ENCODE results near the gene CXCR4.
"Not testable (repeated sequence)": the region's sequence is repeated elsewhere in the genome, so short reads cannot be mapped to it uniquely, and the experiment has no call there.

CXCR4 gene

DNA sequence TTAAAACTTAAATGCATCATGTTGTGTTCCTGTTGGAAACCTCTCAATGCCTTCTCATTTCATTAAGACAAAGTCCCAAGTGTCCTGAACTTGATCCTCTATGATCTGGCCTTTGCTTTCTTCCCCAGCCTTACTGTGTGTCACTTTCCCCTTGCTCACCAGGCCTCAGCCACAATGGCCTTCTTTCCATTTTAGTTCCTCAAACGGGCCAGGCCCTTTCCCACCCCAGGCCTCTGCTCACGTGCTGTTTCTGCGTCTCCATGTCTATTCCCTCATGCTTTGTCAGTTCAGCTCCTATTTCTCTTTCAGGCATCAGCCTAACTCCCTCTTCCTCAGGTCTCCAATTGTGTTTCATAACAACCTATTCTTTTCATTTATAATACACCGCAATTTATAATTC is 19.5 kb downstream of the CXCR4 start:
- no peaks in the 10 kb centered on the region for H3K9me3 ChIP-seq
- no peak overlapping the region for H3K4me3 ChIP-seq (ENCODE audit: low read depth, low read length)
- H3K4me1 ChIP-seq, result no peaks in the 10 kb centered on the region
- H3K27me3 ChIP-seq, result no peaks in the 10 kb centered on the region
- DNase-seq, result no peak
- TF ChIP-seq, protein P1, sequence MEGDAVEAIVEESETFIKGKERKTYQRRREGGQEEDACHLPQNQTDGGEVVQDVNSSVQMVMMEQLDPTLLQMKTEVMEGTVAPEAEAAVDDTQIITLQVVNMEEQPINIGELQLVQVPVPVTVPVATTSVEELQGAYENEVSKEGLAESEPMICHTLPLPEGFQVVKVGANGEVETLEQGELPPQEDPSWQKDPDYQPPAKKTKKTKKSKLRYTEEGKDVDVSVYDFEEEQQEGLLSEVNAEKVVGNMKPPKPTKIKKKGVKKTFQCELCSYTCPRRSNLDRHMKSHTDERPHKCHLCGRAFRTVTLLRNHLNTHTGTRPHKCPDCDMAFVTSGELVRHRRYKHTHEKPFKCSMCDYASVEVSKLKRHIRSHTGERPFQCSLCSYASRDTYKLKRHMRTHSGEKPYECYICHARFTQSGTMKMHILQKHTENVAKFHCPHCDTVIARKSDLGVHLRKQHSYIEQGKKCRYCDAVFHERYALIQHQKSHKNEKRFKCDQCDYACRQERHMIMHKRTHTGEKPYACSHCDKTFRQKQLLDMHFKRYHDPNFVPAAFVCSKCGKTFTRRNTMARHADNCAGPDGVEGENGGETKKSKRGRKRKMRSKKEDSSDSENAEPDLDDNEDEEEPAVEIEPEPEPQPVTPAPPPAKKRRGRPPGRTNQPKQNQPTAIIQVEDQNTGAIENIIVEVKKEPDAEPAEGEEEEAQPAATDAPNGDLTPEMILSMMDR (IDR thresholded peaks at IDR 0.05; ENCODE audit: low read depth, low read length), result no peak
- H3K36me3 ChIP-seq, result no peaks in the 10 kb centered on the region

DNA sequence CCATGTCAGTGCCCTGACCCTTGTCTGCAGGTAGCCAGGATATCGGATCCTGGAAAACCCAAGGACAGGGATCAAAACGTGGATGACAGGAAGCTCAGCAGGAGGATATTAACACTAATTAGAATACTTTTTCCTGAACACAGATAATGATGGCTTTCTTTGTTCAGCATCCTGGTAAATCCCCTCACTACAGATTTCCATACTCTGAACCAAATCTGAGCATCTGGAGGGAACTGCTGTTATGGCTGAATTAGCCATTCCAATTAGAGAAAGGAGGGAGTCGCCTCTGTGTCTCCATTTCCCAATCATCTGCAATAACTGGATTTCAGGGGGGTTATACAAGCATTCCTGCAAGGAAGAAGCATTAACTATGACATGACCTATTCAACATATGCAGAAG is 24.4 kb downstream of the CXCR4 start:
- Histone ChIP-seq H3K27me3 (no peaks in the 10 kb centered on the region), H3K4me1 (no peaks in the 10 kb centered on the region), H3K9me3 (no peaks in the 10 kb centered on the region), H3K36me3 (no peaks in the 10 kb centered on the region), H3K4me3 (ENCODE audit: low read depth, low read length) (no peak overlapping the region)
- DNase-seq, result no peak
- TF ChIP-seq, protein P1 (IDR thresholded peaks at IDR 0.05; ENCODE audit: low read depth, low read length), result no peak

DNA sequence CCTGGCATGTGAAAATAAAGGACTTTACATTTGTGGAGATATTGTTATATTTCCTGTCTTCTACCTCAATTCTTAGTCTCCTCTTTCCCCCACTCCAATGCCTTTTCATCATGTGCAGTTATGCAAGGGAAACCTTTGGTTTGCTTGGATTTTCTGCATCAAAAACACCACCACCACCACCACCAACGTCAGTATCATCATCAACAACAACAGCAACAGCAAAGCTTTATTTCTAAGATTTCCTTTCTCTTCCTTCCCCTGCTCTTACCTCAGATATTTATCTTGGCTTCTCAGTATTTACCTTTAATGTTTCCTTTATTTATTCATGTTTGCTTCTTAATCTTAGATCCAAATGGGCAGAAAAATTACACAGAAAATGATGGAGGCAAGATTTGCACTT is 26.1 kb downstream of the CXCR4 start:
- no peaks in the 10 kb centered on the region for H3K27me3 ChIP-seq
- TF ChIP-seq, protein P1 (IDR thresholded peaks at IDR 0.05; ENCODE audit: low read depth, low read length), result no peak
- no peak overlapping the region for H3K4me3 ChIP-seq (ENCODE audit: low read depth, low read length)
- H3K9me3 ChIP-seq, result no peaks in the 10 kb centered on the region
- no peak for DNase-seq
- no peaks in the 10 kb centered on the region for H3K4me1 ChIP-seq
- H3K36me3 ChIP-seq, result no peaks in the 10 kb centered on the region

DNA sequence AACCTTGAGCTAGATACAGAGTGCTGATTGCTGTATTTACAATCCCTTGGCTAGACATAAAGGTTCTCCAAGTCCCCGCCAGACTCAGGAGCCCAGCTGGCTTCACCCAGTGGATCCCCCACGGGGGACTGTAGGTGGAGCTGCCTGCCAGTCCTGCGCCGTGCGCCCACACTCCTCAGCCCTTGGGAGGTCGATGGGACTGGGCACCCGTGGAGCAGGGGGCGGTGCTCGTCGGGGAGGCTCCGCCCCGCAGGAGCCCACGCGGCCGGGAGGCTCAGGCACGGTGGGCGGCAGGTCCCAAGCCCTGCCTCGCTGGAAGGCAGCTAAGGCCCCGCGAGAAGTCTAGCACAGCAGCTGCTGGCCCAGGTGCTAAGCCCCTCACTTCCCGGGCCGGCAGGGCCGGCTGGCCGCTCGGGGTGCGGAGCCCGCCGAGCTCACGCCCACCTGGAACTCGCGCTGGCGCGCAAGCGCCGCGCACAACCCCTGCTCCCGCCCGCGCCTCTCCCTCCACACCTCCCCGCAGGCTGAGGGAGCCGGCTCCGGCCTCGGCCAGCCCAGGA is 30.0 kb downstream of the CXCR4 start:
- not testable (repeated sequence) for DNase-seq; H3K4me3 ChIP-seq (ENCODE audit: low read depth, low read length); H3K9me3 ChIP-seq; H3K27me3 ChIP-seq; H3K4me1 ChIP-seq; H3K36me3 ChIP-seq

DNA sequence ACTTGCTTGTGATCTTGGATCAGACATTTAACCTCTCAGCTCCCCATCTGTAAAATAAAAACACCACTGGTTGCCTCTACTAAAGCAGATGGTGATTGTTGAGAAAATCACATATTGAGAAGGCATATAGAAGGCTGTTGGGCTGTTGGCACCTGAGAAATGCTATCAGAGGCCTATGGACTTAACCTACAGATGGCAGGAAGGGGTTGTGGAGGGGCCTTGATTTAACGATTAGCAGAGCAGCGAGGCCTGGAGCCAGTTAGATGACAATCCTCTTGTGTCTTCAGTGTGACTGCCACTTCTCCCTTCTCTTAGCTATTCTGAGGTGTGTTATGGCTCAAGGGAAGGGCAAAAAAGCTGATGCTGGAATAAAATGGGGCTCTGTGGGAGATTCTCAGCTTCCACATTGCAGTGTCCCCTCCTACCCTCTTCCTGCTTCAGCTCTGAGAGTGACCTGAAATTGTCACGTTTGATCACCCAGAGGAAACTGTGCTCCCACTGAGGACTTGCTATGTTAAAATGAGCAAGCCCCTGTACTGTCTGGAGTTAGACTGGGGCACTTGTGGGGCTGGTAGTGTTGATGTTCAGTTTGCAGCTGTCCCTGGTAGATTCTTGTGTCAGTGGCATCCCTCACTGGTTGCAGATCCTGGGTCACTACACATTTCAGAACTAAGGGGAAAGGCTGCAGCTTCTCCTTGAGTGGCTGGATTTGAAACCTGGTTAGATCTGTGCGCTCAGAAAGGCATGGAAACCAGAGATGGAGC is 31.5 kb downstream of the CXCR4 start:
- DNase-seq, result no peak
- H3K4me3 ChIP-seq (ENCODE audit: low read depth, low read length), result no peak overlapping the region
- no peaks in the 10 kb centered on the region for H3K4me1 ChIP-seq
- TF ChIP-seq, protein P1 (IDR thresholded peaks at IDR 0.05; ENCODE audit: low read depth, low read length), result no peak
- H3K36me3 ChIP-seq, result no peaks in the 10 kb centered on the region
- H3K27me3 ChIP-seq, result no peaks in the 10 kb centered on the region
- no peaks in the 10 kb centered on the region for H3K9me3 ChIP-seq

DNA sequence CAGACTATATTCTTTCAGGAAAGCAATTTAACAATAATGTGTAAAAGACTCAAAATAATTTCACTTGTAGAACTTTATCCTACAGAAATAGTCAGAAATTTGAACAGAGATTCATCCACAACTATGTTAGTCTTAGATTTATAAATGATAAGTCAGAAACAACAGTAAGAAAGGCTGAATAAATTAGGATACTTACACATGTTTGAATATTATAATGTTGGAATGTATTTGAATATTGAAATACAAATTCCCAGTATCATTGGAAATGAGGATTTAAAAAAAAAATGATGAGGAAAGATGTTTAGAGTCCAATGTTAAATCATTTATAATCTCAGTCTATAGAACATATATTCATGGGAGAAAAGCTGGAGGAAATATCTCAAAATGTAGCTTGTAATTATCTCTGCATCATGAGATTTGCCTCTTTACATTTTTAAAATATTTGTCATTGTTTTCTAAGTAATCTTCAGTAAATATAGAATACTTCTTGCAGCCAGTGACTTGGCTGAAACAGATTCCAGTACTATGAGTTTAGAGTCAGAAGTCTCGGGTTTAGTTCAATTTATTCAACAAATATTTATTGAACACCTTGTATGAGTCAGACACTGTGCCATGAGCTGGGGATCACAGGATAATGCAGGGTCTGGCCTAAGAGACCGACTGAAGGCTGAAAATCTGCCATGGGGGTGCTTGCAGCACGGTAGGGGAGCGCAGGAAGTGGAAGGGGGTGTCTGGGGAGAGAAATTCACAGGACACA is 32.3 kb downstream of the CXCR4 start:
- H3K9me3 ChIP-seq, result no peaks in the 10 kb centered on the region
- no peak for DNase-seq

More for the DNA sequence above, 32.3 kb downstream of the CXCR4 start:
- Histone ChIP-seq H3K27me3 (no peaks in the 10 kb centered on the region), H3K4me3 (ENCODE audit: low read depth, low read length) (no peak overlapping the region), H3K36me3 (no peaks in the 10 kb centered on the region), H3K4me1 (no peaks in the 10 kb centered on the region)
- TF ChIP-seq, protein P1 (IDR thresholded peaks at IDR 0.05; ENCODE audit: low read depth, low read length), result no peak

Measured in BE2C (cell line).